Activated naive CD8-positive, alpha-beta T cell (primary cell): ENCODE results near the gene PRPF40A.
A peak's percentile ranks its signal among the peaks of the same experiment; 100 is the strongest.

Experiments
- H3K27ac Mint-ChIP-seq: one replicate; pipeline ENCODE4 v1.8.0; 2021; ENCODE audit warnings: mixed read lengths
- H3K27me3 Mint-ChIP-seq: one replicate; pipeline ENCODE4 v1.8.0; 2021; ENCODE audit warnings: mixed read lengths
- H3K36me3 Mint-ChIP-seq: one replicate; pipeline ENCODE4 v1.8.0; 2021; ENCODE audit warnings: mixed read lengths
- H3K4me1 Mint-ChIP-seq: one replicate; pipeline ENCODE4 v1.8.0; 2021; ENCODE audit warnings: low read depth, mixed read lengths
- H3K4me3 Mint-ChIP-seq: one replicate; pipeline ENCODE4 v1.8.0; 2021; ENCODE audit warnings: mild to moderate bottlenecking, mixed read lengths
- H3K9me3 Mint-ChIP-seq: one replicate; pipeline ENCODE4 v1.8.0; 2021; ENCODE audit warnings: low read depth, mixed read lengths

The PRPF40A gene

DNA sequence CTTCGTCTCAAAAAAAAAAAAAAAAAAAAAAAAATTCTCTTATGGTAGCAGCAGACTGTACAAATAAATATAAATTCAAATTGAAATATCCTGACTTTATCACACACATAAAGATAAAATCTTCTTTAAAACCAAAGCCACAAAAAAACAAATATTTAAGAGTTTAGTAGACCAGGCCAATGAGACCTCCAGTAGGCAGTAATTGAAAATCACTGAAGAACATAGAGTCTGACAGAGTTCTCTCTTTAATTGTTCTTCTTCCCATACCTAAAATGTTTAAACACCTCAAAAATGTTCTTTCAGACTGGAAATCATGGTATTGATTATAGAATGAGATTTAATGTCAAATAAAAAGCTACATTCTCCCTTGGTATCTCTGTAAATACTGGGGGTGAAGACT, 20.8 kb downstream of the PRPF40A start:
- Mint-ChIP-seq H3K27me3 (no peaks in the 10 kb centered on the region), H3K27ac (no peak overlapping the region), H3K9me3 (no peaks in the 10 kb centered on the region), H3K4me3 (no peak overlapping the region), H3K4me1 (peaks cover 64% of the 10 kb centered on the region), H3K36me3 (peaks cover 12% of the 10 kb centered on the region)

DNA sequence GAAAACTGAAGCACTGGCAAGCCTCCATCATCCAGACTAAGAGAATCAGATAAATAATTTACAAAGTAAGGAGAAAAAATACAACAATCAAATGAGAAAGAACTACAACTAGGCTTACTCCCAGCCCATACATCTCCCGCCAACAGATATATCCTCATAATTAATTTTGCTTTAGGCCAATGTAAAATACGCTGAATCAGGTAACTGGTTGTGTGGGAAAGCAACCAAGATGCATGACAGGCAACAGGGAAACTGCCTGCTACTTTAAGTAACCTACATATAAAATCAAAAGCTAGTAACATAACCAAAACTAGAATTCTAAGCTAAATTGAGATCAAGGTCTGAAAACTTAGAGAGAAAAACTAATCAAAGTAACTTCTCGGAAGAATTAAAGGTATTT, 21.5 kb downstream of the PRPF40A start:
- Mint-ChIP-seq H3K27me3 (no peaks in the 10 kb centered on the region), H3K4me3 (peak overlapping the region; percentile 32), H3K9me3 (no peaks in the 10 kb centered on the region), H3K27ac (peak overlapping the region; percentile 1), H3K4me1 (peaks cover 65% of the 10 kb centered on the region), H3K36me3 (peaks cover 10% of the 10 kb centered on the region)

DNA sequence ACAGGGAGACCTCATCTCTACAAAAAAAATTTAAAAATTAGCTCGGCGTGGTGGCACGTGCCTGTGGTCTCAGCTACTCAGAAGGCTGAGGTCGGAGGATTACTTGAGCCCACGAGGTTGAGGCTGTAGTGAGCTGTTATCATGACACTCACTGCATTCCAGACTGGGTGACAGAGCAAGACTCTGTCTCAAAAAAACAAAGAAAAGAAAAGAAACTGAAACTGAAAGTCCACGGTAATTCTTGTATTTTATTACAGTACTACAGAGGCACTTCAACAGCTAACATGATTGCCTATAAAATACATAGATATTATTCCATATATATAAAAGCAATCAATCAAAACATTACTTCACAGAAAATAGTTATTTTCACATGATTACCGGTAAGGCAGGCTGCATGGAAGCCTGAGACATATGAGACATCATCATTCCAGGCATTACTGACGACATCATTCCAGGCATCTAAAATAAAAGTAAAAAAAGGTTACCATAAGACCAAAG, 23.1 kb downstream of the PRPF40A start:
- Mint-ChIP-seq H3K27me3 (no peaks in the 10 kb centered on the region), H3K36me3 (peaks cover 12% of the 10 kb centered on the region), H3K4me3 (peak overlapping the region; percentile 59), H3K9me3 (no peaks in the 10 kb centered on the region), H3K27ac (peak overlapping the region; percentile 82), H3K4me1 (peaks cover 60% of the 10 kb centered on the region)

DNA sequence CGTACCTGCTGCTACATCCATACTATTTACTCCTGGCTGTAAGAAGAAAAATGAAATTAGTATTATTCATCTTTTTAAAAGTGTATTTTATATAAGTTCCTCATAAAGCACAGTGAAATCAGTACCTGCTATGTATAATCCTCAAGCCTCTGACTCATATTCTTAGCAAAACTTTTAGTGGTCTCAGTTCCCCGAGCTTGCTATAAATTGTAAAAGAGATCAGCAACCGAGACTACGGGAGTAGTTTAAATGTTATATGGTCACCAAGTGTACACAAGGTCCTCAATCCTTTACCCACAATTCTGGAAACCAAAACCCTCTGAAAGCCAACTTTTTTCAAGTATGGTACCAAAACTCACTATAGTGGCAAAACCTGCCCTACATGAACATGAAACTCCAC, 24.2 kb downstream of the PRPF40A start:
- peaks cover 12% of the 10 kb centered on the region for H3K36me3 Mint-ChIP-seq
- H3K4me1 Mint-ChIP-seq: peaks cover 50% of the 10 kb centered on the region
- H3K27me3 Mint-ChIP-seq: no peaks in the 10 kb centered on the region
- H3K9me3 Mint-ChIP-seq: no peaks in the 10 kb centered on the region
- no peak overlapping the region for H3K4me3 Mint-ChIP-seq
- no peak overlapping the region for H3K27ac Mint-ChIP-seq

DNA sequence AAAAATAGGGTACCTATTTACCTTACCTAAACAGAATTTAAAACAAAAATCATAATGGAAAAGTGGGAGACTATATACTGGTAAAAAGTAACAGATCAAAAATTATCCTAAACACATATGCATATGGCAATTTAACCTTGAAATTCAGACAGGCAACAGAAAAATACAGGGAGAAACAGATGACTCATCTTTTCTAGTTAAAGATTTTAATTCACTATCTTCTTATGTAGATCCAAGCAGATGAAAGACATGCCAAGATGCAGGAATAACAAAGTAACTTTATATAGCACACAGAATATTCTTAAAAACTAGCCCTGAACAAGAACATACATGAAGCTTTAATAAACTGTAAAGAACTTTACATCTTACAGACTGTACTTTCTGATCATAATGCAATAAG, 30.9 kb downstream of the PRPF40A start:
- Mint-ChIP-seq H3K9me3 (no peaks in the 10 kb centered on the region), H3K27me3 (no peaks in the 10 kb centered on the region), H3K4me3 (no peak overlapping the region), H3K27ac (peak overlapping the region; percentile 5), H3K4me1 (peaks cover 36% of the 10 kb centered on the region), H3K36me3 (peaks cover 11% of the 10 kb centered on the region)

DNA sequence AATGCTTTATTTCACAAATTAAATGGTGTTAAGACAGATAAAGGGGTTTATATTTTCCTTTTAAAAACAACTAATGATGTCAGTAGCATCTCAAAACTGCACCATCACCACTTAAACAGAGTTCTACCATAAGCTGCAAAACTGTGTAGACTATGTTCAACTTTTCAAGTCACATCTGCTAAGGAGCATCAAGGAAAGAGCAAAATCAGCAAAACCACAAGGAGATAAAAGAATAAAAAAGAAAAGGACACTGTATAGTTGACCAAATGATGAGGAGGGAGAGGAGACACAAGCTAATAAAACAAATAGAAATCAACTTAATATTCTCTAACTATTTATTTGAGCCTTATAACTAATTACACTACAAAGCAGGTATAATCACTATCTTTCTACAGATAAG, 33.9 kb downstream of the PRPF40A start:
- no peak overlapping the region for H3K4me3 Mint-ChIP-seq
- H3K27me3 Mint-ChIP-seq: no peaks in the 10 kb centered on the region
- H3K4me1 Mint-ChIP-seq: peaks cover 33% of the 10 kb centered on the region
- no peaks in the 10 kb centered on the region for H3K9me3 Mint-ChIP-seq
- H3K36me3 Mint-ChIP-seq: peaks cover 11% of the 10 kb centered on the region
- H3K27ac Mint-ChIP-seq: peak overlapping the region; percentile 22

DNA sequence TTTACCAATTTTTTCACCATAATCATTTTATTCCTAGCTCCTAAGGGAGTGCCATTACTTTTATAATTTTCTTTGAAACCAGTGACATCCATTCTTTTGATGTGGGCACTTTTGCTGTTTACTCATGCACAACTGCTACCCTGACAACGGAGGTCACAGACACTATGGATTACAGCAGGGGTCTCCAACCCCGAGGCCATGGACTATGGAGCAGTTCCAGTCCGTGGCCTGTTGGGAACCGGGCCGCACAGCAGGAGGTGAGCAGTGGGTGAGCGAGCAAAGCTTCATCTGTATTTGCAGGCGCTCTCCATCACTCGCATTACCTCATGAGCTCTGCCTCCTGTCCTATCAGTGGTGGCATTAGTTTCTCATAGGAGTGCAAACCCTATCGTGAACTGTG, 34.6 kb downstream of the PRPF40A start:
- Mint-ChIP-seq H3K27ac (no peak overlapping the region), H3K4me1 (peaks cover 33% of the 10 kb centered on the region), H3K4me3 (no peak overlapping the region), H3K36me3 (peaks cover 11% of the 10 kb centered on the region), H3K9me3 (no peaks in the 10 kb centered on the region), H3K27me3 (no peaks in the 10 kb centered on the region)

DNA sequence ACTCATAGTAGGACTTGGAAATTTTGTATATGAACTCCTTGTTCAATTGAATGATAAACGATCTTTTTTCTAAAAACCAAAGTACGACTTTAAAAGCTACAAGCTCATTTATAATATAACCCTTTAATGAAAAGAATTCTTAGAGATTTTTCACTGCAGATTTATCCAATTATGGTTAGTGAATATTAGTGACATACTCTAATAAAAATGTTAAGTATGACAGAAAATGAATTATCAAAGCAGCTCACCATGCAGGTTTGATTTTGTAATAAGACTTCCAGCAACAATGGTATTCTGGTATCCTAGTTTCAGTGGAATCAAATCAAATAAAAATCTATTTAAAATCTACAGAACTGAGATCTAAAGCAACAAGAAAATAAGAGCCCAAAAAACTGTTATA, 38.5 kb downstream of the PRPF40A start:
- peaks cover 11% of the 10 kb centered on the region for H3K4me1 Mint-ChIP-seq
- H3K36me3 Mint-ChIP-seq: peaks cover 3% of the 10 kb centered on the region
- no peak overlapping the region for H3K27ac Mint-ChIP-seq
- H3K9me3 Mint-ChIP-seq: no peaks in the 10 kb centered on the region
- H3K4me3 Mint-ChIP-seq: no peak overlapping the region
- H3K27me3 Mint-ChIP-seq: no peaks in the 10 kb centered on the region

DNA sequence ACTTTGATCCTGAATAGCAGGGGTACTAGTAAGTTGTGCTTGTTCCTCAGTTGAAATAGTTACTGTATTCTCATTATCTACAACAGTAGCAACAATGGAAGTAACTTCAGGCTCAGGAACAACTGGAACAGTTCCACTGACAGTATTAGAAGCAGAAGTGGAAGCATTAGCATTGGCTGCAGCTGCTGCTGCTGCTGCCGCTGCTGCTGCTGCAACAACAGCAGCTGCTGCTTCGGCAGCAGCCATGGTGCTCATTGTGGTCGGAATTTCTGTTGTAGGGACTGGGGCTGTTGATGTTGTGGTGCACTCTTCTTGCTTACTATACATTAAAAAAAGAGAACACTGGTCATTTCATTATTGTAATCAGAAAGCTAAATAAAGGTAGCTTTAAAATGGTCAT, 40.8 kb downstream of the PRPF40A start:
- Mint-ChIP-seq H3K36me3 (peaks cover 7% of the 10 kb centered on the region), H3K9me3 (no peaks in the 10 kb centered on the region), H3K4me3 (no peak overlapping the region), H3K27me3 (no peaks in the 10 kb centered on the region), H3K27ac (no peak overlapping the region), H3K4me1 (no peaks in the 10 kb centered on the region)

DNA sequence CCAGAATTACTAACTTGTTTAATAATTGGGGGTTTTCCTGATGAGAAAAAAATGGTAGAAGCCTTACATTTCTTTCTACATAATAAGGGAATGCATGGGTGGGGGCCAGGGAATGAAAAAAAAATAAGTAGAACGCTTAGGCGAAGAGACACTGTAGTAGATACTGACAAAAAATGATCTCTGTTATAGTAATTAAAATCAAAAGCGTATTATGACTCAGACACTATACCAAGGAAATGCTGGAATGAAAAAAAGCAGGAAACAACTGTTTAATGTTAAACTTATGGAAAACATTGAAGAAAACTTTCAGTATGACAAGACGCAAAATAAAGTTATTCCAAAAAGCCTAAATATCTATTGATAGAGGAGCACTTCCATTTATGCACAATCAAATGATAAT, 42.9 kb downstream of the PRPF40A start:
- H3K27me3 Mint-ChIP-seq: no peaks in the 10 kb centered on the region
- H3K36me3 Mint-ChIP-seq: peaks cover 6% of the 10 kb centered on the region

DNA sequence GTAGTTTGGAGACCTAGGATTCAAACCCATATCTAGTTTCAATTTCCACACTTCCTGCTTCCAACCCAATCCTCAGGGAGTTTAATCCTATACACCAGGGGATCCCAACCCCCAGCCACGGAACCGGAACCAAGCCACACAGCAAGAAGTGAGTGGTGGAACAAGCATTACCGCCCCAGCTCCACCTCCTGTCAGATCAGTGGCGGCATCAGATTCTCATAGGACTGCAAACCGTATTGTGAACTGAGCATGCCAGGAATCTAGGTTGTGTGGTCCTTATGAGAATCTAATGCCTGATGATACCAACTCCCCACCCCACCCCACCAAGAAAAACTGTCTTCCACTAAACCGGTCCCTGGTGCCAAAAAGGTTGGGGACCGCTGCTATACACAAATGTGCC, 52.5 kb downstream of the PRPF40A start:
- H3K27me3 Mint-ChIP-seq: no peaks in the 10 kb centered on the region
- no peak overlapping the region for H3K27ac Mint-ChIP-seq
- no peak overlapping the region for H3K4me3 Mint-ChIP-seq
- no peaks in the 10 kb centered on the region for H3K9me3 Mint-ChIP-seq
- H3K36me3 Mint-ChIP-seq: peaks cover 3% of the 10 kb centered on the region
- no peaks in the 10 kb centered on the region for H3K4me1 Mint-ChIP-seq

More for the DNA sequence above, 42.9 kb downstream of the PRPF40A start:
- Mint-ChIP-seq H3K4me1 (no peaks in the 10 kb centered on the region), H3K27ac (no peak overlapping the region), H3K9me3 (no peaks in the 10 kb centered on the region), H3K4me3 (no peak overlapping the region)

DNA sequence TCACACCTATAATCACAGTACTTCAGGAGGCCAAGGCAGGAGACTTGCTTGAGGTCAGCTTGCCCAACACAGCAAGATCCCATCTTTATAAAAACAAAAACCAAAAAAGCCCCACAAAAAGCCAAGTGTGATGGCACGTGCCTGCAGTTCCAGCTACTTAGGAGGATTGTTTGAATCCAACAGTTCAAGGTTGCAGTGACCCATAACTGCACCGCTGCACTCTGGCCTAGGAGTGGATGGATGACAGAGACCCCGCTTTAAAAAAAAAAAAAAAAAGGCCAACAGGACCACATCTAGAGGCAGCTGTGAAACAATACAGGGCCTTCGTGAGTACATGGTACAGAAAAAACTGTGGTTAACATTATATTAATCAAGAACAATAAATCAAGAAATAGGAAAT, 56.2 kb downstream of the PRPF40A start:
- peaks cover 12% of the 10 kb centered on the region for H3K4me1 Mint-ChIP-seq
- H3K9me3 Mint-ChIP-seq: no peaks in the 10 kb centered on the region

DNA sequence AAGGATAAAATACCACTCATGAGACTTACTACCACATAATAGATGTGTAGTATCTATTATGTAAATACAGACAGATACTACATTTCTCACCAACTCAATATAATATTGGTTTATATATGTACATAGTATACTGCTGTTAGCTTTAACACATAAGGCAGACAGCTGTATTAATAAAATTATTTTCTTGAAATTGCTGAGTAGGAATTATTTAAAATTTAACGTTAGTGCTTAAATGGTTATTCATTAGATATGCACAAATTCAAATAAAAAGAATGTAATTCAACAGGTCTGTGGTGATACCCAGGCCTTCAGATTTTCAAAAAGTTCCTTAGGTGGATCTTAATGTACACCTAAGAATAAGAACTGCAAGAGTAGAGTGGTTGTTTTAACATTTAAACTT, 59.0 kb downstream of the PRPF40A start:
- Mint-ChIP-seq H3K36me3 (peaks cover 9% of the 10 kb centered on the region), H3K9me3 (no peaks in the 10 kb centered on the region)

More for the DNA sequence above, 56.2 kb downstream of the PRPF40A start:
- Mint-ChIP-seq H3K36me3 (peaks cover 12% of the 10 kb centered on the region), H3K27me3 (no peaks in the 10 kb centered on the region), H3K27ac (no peak overlapping the region), H3K4me3 (no peak overlapping the region)

DNA sequence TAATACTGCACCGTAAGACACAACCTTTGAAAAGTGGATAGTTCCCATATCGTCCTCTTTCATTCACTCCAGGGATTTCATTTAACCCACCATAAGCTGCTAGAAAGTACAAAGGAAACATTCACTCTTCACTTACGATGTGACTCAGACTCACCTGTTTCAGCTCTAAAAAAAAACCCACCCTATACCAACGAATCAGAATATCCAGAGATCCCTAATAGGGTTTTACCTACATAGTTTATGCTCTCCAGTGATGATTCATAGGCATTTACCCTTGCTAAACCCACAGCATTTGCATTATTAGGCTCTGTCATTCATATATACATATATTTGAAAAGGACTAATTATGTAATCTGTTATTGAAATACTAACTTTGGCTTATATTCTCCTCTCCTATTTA, 60.2 kb downstream of the PRPF40A start:
- Mint-ChIP-seq H3K27ac (peak overlapping the region; percentile 51), H3K36me3 (peaks cover 9% of the 10 kb centered on the region), H3K4me1 (peaks cover 16% of the 10 kb centered on the region), H3K9me3 (no peaks in the 10 kb centered on the region), H3K27me3 (no peaks in the 10 kb centered on the region), H3K4me3 (no peak overlapping the region)

More for the DNA sequence above, 59.0 kb downstream of the PRPF40A start:
- Mint-ChIP-seq H3K27me3 (no peaks in the 10 kb centered on the region), H3K4me3 (no peak overlapping the region), H3K4me1 (peaks cover 16% of the 10 kb centered on the region), H3K27ac (no peak overlapping the region)

DNA sequence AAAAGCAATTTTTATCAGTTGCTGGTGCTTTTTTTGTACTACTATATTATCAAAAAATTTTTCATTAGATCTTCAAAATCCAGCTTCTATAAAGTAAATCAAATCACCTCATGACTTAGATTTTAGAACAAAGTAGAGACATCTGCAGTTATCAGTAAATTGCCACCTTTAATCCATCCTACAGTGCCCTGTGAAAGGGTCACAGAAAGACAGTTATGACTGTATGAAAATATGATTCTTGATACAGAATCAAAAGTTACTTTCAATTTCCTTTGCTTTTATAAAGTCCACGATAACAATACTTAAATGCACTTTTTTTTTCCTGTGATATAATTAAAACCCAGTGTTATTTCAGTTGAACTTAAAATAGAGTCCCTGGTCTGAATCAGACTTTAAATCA, 61.4 kb downstream of the PRPF40A start:
- Mint-ChIP-seq H3K4me3 (no peak overlapping the region), H3K36me3 (peaks cover 9% of the 10 kb centered on the region), H3K27ac (peak overlapping the region; percentile 73), H3K4me1 (peaks cover 16% of the 10 kb centered on the region), H3K27me3 (no peaks in the 10 kb centered on the region), H3K9me3 (no peaks in the 10 kb centered on the region)

DNA sequence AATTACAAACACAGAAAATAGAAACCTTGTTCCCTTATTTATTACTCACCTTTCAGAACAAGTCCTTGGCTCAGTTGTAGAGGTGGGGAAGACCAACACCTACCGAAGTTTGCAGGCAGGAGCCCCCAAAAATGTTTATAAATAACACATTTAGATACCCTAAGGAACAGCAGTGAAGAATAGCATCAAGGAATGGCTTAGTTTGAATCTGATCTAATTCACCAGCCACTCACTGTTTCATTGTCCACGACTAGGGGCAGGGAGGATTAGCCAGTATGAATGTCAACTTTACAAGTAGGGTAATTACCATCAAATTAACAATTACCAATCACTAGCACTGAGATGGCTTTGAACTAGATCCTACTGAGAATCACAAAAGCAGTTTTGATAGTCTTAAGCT, 65.4 kb downstream of the PRPF40A start:
- Mint-ChIP-seq H3K4me3 (no peak overlapping the region), H3K36me3 (peaks cover 6% of the 10 kb centered on the region)

More for the DNA sequence above, 65.4 kb downstream of the PRPF40A start:
- Mint-ChIP-seq H3K4me1 (peaks cover 10% of the 10 kb centered on the region), H3K27ac (no peak overlapping the region), H3K9me3 (no peaks in the 10 kb centered on the region), H3K27me3 (no peaks in the 10 kb centered on the region)
